PFSK-1 (cell line): ENCODE results near the gene SMAD3.

Experiments
- FOXP2 ChIP-seq: optimal IDR thresholded peaks from 2 replicates; pipeline ENCODE3; 2011; ENCODE audit warnings: borderline replicate concordance, control low read depth, inconsistent platforms; ENCODE audit not compliant: insufficient read depth; ENCODE audit errors: extremely low read length, extremely low read depth
- POLR2AphosphoS5 ChIP-seq: IDR thresholded peaks from 2 replicates; pipeline ENCODE4 v1.6.1; 2012; ENCODE audit warnings: low read depth, mild to moderate bottlenecking, control low read depth, low read length, moderate library complexity
- SIN3A ChIP-seq: IDR thresholded peaks from 2 replicates; pipeline ENCODE4 v1.6.1; 2012; ENCODE audit warnings: mild to moderate bottlenecking, low read length, moderate library complexity, borderline replicate concordance; ENCODE audit not compliant: insufficient read depth
- TAF1 ChIP-seq: IDR thresholded peaks from 2 replicates; pipeline ENCODE4 v1.6.1; 2012; ENCODE audit warnings: low read length, control low read depth, borderline replicate concordance; ENCODE audit not compliant: insufficient read depth
- TF ChIP-seq, protein P1 (sequence below), 2 experiments: IDR thresholded peaks; 2 replicates each; pipeline versions ENCODE4 v1.6.1 to v1.8.0; 2011 to 2012; ENCODE audit warnings: low read depth in 2 of 2, low read length in 2 of 2, control low read depth in 1 of 2, inconsistent platforms in 1 of 2, mild to moderate bottlenecking in 1 of 2, moderate library complexity in 1 of 2; ENCODE audit not compliant: insufficient read depth in 1 of 2

Gene SMAD3

DNA sequence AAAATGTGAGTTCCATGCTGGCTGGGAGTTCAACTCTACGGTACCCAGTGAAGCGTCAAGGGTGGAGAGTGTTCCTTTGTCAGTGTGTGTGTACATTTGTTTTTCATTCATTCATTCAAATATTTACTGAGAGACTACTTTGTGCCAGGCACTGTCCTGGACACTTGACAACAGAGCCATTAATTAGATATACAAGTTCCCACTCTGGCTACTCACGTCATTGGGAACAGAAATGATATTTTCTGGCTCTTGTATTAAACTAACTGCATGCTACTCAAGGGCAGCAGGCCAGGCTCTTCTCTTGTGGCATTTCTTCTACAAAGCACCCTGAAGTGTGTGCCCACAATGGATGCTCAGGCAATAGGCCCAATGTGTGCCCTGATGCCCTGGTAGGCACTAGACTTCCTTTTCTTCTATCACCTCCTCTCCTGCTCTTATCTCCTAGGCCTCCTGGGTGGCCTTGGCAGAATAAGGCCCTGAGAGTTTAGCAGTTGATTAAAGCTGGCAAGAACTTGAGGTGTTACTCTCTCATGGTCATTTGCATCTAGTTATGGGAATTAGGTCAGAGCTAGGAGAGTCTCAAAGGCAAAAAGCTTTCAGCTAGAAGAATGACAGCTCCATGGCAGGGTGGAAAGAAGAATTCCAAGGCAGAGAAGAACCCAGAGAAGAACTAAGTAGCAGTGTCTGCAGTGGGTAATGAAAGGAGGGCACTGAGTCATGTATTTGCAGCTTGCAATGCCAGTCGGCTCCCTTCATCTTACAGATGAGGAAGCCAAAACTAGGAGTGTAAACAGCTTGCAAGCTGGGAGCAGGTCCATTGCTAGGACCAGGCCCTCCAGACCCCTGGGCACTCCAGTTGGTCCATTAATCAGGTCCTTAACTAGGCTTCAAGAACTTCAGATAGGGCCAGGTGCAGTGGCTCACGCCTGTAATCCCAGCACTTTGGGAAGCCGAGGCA lies 14.0 kb upstream of the SMAD3 start:
- TF ChIP-seq POLR2AphosphoS5: no peak
- TF ChIP-seq FOXP2: no peak
- TF ChIP-seq, protein P1, sequence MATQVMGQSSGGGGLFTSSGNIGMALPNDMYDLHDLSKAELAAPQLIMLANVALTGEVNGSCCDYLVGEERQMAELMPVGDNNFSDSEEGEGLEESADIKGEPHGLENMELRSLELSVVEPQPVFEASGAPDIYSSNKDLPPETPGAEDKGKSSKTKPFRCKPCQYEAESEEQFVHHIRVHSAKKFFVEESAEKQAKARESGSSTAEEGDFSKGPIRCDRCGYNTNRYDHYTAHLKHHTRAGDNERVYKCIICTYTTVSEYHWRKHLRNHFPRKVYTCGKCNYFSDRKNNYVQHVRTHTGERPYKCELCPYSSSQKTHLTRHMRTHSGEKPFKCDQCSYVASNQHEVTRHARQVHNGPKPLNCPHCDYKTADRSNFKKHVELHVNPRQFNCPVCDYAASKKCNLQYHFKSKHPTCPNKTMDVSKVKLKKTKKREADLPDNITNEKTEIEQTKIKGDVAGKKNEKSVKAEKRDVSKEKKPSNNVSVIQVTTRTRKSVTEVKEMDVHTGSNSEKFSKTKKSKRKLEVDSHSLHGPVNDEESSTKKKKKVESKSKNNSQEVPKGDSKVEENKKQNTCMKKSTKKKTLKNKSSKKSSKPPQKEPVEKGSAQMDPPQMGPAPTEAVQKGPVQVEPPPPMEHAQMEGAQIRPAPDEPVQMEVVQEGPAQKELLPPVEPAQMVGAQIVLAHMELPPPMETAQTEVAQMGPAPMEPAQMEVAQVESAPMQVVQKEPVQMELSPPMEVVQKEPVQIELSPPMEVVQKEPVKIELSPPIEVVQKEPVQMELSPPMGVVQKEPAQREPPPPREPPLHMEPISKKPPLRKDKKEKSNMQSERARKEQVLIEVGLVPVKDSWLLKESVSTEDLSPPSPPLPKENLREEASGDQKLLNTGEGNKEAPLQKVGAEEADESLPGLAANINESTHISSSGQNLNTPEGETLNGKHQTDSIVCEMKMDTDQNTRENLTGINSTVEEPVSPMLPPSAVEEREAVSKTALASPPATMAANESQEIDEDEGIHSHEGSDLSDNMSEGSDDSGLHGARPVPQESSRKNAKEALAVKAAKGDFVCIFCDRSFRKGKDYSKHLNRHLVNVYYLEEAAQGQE (IDR thresholded peaks at IDR 0.05; ENCODE audit: insufficient read depth in 1 of 2, low read depth in 2 of 2, low read length in 2 of 2): no peak
- TF ChIP-seq SIN3A: no peak
- no peak for TF ChIP-seq TAF1

DNA sequence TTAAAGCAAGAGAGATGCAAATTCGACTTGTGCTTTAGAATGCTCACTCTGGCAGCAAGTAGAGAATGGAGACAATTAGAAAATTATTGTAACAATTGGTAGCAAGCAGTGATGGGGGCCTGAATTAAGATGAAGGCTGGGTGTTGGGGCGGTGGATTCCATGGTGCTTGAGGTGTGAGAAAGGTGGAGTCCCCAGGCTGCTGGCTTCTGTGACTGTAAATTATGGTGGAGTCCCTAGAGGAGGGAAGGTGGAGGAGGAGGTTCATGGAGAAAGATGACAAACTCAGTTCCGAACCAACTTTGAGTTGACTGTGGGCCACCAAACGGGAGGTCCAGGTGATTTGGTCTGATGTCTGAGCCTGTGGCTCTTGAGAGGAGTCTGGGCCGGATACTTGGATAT lies 10.7 kb upstream of the SMAD3 start:
- no peak for TF ChIP-seq FOXP2
- no peak for TF ChIP-seq TAF1
- TF ChIP-seq, protein P1 (IDR thresholded peaks at IDR 0.05; ENCODE audit: insufficient read depth in 1 of 2, low read depth in 2 of 2, low read length in 2 of 2): no peak
- no peak for TF ChIP-seq POLR2AphosphoS5
- no peak for TF ChIP-seq SIN3A

DNA sequence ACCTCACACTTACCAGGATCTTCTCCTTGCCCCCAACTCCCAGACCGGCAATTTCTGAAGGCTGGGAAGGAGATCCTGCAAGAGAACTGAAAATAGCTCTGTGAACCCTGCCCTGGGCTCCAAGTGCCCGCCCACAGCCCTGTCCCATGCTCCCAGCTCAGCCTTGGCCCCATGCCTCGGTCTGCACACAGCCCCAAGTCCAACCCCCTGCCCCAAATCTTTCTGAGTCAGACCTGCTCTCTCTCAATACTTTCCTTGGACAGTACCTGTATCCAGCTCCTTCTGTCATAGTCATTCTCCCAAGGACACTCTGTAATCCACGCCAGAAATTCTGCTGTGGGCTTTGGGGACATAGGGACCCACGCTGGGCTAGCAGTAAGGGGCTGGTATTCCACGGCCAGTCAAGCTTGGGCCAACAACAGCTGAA lies 6.3 kb upstream of the SMAD3 start:
- TF ChIP-seq, protein P1 (IDR thresholded peaks at IDR 0.05; ENCODE audit: insufficient read depth in 1 of 2, low read depth in 2 of 2, low read length in 2 of 2): no peak
- TF ChIP-seq SIN3A: no peak
- no peak for TF ChIP-seq POLR2AphosphoS5
- no peak for TF ChIP-seq FOXP2
- TF ChIP-seq TAF1: no peak

DNA sequence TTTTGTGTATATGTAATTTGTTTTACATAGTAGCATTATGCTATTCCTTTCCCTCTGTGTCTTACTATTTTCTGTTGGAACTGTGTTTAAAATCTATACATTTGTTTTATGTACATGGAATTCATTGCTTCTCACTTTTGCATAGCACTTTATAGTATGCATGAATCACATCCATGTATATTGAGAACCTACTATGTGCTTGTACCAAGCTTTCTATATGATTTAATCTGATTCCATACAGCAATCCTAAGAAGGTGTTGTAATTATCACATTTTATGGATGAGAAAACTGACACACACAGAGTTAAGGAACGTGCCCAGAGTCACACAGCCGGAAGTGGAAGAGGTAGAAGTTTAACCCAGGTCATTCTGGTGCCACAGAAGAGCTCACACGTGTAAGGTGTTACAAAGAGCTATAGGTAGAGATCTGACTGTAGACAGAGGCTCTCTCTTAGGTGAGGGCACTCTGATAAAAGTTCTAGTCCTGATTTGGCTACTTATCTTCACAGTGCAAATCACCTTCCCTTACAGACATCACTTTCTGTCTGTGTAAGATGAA lies 3.5 kb upstream of the SMAD3 start:
- no peak for TF ChIP-seq POLR2AphosphoS5
- TF ChIP-seq FOXP2: no peak
- no peak for TF ChIP-seq SIN3A
- no peak for TF ChIP-seq TAF1
- TF ChIP-seq, protein P1 (IDR thresholded peaks at IDR 0.05; ENCODE audit: insufficient read depth in 1 of 2, low read depth in 2 of 2, low read length in 2 of 2): no peak
